Fibroblast of skin of right quadriceps (primary cell): ENCODE measurements around the gene CASP7.
"Not testable (repeated sequence)": the region's sequence is repeated elsewhere in the genome, so short reads cannot be mapped to it uniquely, and the experiment has no call there.

Experiments
- DNase-seq: peaks from one replicate; pipeline ENCODE4 v3.0.0-alpha.2; 2013

Gene CASP7

GRCh38 chr10:113754768-113755167 lies 75.1 kb downstream of the CASP7 start:
- DNase-seq, result no peak

GRCh38 chr10:113756940-113757543 lies 77.3 kb downstream of the CASP7 start:
- no peak for DNase-seq

GRCh38 chr10:113762083-113762482 lies 82.4 kb downstream of the CASP7 start:
- no peak for DNase-seq

GRCh38 chr10:113764582-113764981 lies 84.9 kb downstream of the CASP7 start:
- DNase-seq, result no peak

GRCh38 chr10:113765910-113766309 lies 86.2 kb downstream of the CASP7 start:
- DNase-seq, result no peak

- DNase-seq, result no peak
These were observed 87.5 kb downstream of the CASP7 start for GRCh38 chr10:113767222-113767621.

- DNase-seq, result no peak
These were observed 90.6 kb downstream of the CASP7 start for GRCh38 chr10:113770346-113770745.

- DNase-seq, result not testable (repeated sequence)
These were observed 91.4 kb downstream of the CASP7 start for GRCh38 chr10:113771131-113771530.

GRCh38 chr10:113775686-113776294 lies 96.1 kb downstream of the CASP7 start:
- no peak for DNase-seq

- DNase-seq, result no peak
These were observed 96.8 kb downstream of the CASP7 start for GRCh38 chr10:113776553-113776952.
